T-helper 22 cell (primary cell): ENCODE data around the gene HIVEP2.
A peak's percentile ranks its signal among the peaks of the same experiment; 100 is the strongest.

ENCODE experiments used
- DNase-seq: peaks from one replicate; pipeline ENCODE4 v3.0.0-alpha.2; 2020; ENCODE audit warnings: low read depth

The HIVEP2 gene

GRCh38 chr6:142857796-142858555 is 87.0 kb downstream of the HIVEP2 start:
- DNase-seq = no peak

GRCh38 chr6:142857233-142857761 is 87.7 kb downstream of the HIVEP2 start:
- no peak for DNase-seq

- DNase-seq = peak; percentile 56
These were observed 88.2 kb downstream of the HIVEP2 start for GRCh38 chr6:142856624-142857232.

GRCh38 chr6:142855893-142856623 is 88.9 kb downstream of the HIVEP2 start:
- DNase-seq = no peak

GRCh38 chr6:142854589-142855488 is 90.1 kb downstream of the HIVEP2 start:
- DNase-seq = no peak

- no peak for DNase-seq
These were observed 91.5 kb downstream of the HIVEP2 start for GRCh38 chr6:142853244-142854180.

GRCh38 chr6:142851601-142852000 is 93.4 kb downstream of the HIVEP2 start:
- DNase-seq = no peak

- no peak for DNase-seq
These were observed 94.1 kb downstream of the HIVEP2 start for GRCh38 chr6:142850679-142851423.

- DNase-seq = no peak
These were observed 96.0 kb downstream of the HIVEP2 start for GRCh38 chr6:142848976-142849375.

GRCh38 chr6:142848156-142848555 is 96.8 kb downstream of the HIVEP2 start:
- no peak for DNase-seq

GRCh38 chr6:142846883-142847287 is 98.1 kb downstream of the HIVEP2 start:
- no peak for DNase-seq

GRCh38 chr6:142846459-142846831 is 98.5 kb downstream of the HIVEP2 start:
- DNase-seq = no peak

- no peak for DNase-seq
These were observed 99.1 kb downstream of the HIVEP2 start for GRCh38 chr6:142845624-142846458.

GRCh38 chr6:142845143-142845571 is 99.8 kb downstream of the HIVEP2 start:
- DNase-seq = no peak

- DNase-seq = no peak
These were observed 100.8 kb downstream of the HIVEP2 start for GRCh38 chr6:142844065-142844755.

- no peak for DNase-seq
These were observed 101.6 kb downstream of the HIVEP2 start for GRCh38 chr6:142843361-142843760.

- peak; percentile 64 for DNase-seq
These were observed 102.3 kb downstream of the HIVEP2 start for GRCh38 chr6:142842418-142843261.
